ENCODE data around the gene FHIT.

DNA sequence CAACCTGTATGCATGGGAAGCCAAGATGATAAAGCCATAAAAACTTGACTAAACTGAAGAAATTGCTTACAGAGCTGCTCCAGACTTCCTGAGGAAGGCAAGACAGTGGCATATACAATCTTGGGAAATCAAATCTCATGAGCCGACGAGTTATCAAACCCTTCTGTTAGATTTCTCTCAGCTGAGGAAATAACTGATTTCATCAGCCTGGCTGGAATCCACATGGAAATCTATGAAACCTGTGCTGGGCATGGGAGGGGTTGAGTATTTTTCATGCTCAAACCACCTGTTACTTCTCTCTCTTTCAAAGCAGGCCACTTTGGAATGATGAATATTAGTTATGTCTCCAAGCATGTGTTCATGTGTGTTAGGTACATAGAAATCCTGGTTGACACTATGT is 727.7 kb downstream of the FHIT start:
- TF ChIP-seq, protein P1, sequence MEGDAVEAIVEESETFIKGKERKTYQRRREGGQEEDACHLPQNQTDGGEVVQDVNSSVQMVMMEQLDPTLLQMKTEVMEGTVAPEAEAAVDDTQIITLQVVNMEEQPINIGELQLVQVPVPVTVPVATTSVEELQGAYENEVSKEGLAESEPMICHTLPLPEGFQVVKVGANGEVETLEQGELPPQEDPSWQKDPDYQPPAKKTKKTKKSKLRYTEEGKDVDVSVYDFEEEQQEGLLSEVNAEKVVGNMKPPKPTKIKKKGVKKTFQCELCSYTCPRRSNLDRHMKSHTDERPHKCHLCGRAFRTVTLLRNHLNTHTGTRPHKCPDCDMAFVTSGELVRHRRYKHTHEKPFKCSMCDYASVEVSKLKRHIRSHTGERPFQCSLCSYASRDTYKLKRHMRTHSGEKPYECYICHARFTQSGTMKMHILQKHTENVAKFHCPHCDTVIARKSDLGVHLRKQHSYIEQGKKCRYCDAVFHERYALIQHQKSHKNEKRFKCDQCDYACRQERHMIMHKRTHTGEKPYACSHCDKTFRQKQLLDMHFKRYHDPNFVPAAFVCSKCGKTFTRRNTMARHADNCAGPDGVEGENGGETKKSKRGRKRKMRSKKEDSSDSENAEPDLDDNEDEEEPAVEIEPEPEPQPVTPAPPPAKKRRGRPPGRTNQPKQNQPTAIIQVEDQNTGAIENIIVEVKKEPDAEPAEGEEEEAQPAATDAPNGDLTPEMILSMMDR (IDR thresholded peaks at IDR 0.05; ENCODE audit: low read depth, low read length, missing input control) = no peak
- TF ChIP-seq SP1 (IDR thresholded peaks at IDR 0.05) (no peak), TAF1 (conservative IDR thresholded peaks at IDR 0.05) (no peak), YY1 (IDR thresholded peaks at IDR 0.05) (no peak), JUND (IDR thresholded peaks at IDR 0.05) (no peak)
- TF ChIP-seq, protein P2, sequence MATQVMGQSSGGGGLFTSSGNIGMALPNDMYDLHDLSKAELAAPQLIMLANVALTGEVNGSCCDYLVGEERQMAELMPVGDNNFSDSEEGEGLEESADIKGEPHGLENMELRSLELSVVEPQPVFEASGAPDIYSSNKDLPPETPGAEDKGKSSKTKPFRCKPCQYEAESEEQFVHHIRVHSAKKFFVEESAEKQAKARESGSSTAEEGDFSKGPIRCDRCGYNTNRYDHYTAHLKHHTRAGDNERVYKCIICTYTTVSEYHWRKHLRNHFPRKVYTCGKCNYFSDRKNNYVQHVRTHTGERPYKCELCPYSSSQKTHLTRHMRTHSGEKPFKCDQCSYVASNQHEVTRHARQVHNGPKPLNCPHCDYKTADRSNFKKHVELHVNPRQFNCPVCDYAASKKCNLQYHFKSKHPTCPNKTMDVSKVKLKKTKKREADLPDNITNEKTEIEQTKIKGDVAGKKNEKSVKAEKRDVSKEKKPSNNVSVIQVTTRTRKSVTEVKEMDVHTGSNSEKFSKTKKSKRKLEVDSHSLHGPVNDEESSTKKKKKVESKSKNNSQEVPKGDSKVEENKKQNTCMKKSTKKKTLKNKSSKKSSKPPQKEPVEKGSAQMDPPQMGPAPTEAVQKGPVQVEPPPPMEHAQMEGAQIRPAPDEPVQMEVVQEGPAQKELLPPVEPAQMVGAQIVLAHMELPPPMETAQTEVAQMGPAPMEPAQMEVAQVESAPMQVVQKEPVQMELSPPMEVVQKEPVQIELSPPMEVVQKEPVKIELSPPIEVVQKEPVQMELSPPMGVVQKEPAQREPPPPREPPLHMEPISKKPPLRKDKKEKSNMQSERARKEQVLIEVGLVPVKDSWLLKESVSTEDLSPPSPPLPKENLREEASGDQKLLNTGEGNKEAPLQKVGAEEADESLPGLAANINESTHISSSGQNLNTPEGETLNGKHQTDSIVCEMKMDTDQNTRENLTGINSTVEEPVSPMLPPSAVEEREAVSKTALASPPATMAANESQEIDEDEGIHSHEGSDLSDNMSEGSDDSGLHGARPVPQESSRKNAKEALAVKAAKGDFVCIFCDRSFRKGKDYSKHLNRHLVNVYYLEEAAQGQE (IDR thresholded peaks at IDR 0.05) = no peak

All from liver (tissue), 3 donors.